ENCODE data around the gene TGFBR3.
A peak's percentile ranks its signal among the peaks of the same experiment; 100 is the strongest.

Gene TGFBR3

DNA sequence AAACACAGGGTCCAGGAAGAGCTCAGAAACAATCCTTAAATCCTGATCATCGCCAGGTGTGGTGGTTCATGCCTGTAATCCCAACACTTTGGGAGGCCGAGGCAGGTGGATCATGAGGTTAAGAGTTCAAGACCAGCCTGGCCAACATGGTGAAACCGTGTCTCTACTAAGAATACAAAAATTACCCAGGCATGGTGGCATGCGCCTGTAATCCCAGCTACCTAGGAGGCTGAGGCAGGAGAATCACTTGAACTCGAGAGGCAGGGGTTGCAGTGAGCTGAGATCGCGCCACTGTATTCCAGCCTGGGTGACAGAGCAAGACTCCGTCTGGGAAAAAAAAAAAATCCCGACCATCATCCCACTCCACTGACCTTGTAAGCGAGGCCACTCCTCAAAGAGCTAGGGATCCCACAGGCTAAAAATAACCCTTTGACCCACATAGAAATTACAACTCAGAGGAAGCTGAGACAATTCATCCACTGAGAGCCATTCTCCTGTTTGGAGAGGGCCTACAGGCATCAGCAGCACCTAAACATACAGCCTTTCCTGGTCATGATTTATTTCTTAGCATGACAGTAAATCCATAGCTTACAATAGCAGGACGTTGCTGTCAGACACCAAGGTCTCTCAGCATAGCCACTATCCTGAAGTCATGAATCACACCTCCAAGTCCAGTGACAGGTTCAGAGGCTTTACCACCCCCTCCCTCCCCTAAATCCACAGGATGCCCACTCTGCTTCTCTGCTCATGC lies 66.7 kb downstream of the TGFBR3 start (continued):
- no peak for TF ChIP-seq ZNF768 (tag by site-specific recombination; IDR thresholded peaks at IDR 0.05)
- TF ChIP-seq ZNF600 (tag by site-specific recombination; IDR thresholded peaks at IDR 0.05), result peak; percentile 46; the same call in 1 of the 2 replicates
- no peak for TF ChIP-seq ZNF677 (tag by site-specific recombination; IDR thresholded peaks at IDR 0.05)
- no peak for TF ChIP-seq ZFP37 (tag by site-specific recombination; IDR thresholded peaks at IDR 0.05)
- TF ChIP-seq ZNF248 (tag by site-specific recombination; IDR thresholded peaks at IDR 0.05), result no peak
- TF ChIP-seq ZNF133 (tag by site-specific recombination; IDR thresholded peaks at IDR 0.05), result no peak
- TF ChIP-seq ZNF501 (tag by site-specific recombination; IDR thresholded peaks at IDR 0.05), result no peak
- TF ChIP-seq, protein P1, sequence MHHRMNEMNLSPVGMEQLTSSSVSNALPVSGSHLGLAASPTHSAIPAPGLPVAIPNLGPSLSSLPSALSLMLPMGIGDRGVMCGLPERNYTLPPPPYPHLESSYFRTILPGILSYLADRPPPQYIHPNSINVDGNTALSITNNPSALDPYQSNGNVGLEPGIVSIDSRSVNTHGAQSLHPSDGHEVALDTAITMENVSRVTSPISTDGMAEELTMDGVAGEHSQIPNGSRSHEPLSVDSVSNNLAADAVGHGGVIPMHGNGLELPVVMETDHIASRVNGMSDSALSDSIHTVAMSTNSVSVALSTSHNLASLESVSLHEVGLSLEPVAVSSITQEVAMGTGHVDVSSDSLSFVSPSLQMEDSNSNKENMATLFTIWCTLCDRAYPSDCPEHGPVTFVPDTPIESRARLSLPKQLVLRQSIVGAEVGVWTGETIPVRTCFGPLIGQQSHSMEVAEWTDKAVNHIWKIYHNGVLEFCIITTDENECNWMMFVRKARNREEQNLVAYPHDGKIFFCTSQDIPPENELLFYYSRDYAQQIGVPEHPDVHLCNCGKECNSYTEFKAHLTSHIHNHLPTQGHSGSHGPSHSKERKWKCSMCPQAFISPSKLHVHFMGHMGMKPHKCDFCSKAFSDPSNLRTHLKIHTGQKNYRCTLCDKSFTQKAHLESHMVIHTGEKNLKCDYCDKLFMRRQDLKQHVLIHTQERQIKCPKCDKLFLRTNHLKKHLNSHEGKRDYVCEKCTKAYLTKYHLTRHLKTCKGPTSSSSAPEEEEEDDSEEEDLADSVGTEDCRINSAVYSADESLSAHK (tag by site-specific recombination; IDR thresholded peaks at IDR 0.05), result no peak
- TF ChIP-seq ZNF223 (tag by site-specific recombination; IDR thresholded peaks at IDR 0.05), result no peak
- no peak for TF ChIP-seq GLI2 (tag by site-specific recombination; IDR thresholded peaks at IDR 0.05; ENCODE audit: borderline replicate concordance, low read depth)
- TF ChIP-seq ZNF514 (tag by site-specific recombination; IDR thresholded peaks at IDR 0.05), result no peak
- TF ChIP-seq ZNF23 (tag by site-specific recombination; IDR thresholded peaks at IDR 0.05; ENCODE audit: borderline replicate concordance), result no peak
- TF ChIP-seq, protein P2, sequence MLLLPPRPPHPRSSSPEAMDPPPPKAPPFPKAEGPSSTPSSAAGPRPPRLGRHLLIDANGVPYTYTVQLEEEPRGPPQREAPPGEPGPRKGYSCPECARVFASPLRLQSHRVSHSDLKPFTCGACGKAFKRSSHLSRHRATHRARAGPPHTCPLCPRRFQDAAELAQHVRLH (tag by site-specific recombination; IDR thresholded peaks at IDR 0.05), result no peak
- TF ChIP-seq, protein P3, sequence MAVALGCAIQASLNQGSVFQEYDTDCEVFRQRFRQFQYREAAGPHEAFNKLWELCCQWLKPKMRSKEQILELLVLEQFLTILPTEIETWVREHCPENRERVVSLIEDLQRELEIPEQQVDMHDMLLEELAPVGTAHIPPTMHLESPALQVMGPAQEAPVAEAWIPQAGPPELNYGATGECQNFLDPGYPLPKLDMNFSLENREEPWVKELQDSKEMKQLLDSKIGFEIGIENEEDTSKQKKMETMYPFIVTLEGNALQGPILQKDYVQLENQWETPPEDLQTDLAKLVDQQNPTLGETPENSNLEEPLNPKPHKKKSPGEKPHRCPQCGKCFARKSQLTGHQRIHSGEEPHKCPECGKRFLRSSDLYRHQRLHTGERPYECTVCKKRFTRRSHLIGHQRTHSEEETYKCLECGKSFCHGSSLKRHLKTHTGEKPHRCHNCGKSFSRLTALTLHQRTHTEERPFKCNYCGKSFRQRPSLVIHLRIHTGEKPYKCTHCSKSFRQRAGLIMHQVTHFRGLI (tag by site-specific recombination; IDR thresholded peaks at IDR 0.05), result no peak
- TF ChIP-seq ZNF473 (tag by site-specific recombination; IDR thresholded peaks at IDR 0.05), result no peak
- TF ChIP-seq HOXD13 (CRISPR knock-in tag; IDR thresholded peaks at IDR 0.05; ENCODE audit: borderline replicate concordance), result no peak
- TF ChIP-seq ZBTB17 (tag by site-specific recombination; IDR thresholded peaks at IDR 0.05), result no peak
- no peak for TF ChIP-seq ZNF776 (tag by site-specific recombination; IDR thresholded peaks at IDR 0.05; ENCODE audit: borderline replicate concordance)
- TF ChIP-seq, protein P4, sequence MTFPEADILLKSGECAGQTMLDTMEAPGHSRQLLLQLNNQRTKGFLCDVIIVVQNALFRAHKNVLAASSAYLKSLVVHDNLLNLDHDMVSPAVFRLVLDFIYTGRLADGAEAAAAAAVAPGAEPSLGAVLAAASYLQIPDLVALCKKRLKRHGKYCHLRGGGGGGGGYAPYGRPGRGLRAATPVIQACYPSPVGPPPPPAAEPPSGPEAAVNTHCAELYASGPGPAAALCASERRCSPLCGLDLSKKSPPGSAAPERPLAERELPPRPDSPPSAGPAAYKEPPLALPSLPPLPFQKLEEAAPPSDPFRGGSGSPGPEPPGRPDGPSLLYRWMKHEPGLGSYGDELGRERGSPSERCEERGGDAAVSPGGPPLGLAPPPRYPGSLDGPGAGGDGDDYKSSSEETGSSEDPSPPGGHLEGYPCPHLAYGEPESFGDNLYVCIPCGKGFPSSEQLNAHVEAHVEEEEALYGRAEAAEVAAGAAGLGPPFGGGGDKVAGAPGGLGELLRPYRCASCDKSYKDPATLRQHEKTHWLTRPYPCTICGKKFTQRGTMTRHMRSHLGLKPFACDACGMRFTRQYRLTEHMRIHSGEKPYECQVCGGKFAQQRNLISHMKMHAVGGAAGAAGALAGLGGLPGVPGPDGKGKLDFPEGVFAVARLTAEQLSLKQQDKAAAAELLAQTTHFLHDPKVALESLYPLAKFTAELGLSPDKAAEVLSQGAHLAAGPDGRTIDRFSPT (tag by site-specific recombination; IDR thresholded peaks at IDR 0.05), result no peak
- TF ChIP-seq, protein P5, sequence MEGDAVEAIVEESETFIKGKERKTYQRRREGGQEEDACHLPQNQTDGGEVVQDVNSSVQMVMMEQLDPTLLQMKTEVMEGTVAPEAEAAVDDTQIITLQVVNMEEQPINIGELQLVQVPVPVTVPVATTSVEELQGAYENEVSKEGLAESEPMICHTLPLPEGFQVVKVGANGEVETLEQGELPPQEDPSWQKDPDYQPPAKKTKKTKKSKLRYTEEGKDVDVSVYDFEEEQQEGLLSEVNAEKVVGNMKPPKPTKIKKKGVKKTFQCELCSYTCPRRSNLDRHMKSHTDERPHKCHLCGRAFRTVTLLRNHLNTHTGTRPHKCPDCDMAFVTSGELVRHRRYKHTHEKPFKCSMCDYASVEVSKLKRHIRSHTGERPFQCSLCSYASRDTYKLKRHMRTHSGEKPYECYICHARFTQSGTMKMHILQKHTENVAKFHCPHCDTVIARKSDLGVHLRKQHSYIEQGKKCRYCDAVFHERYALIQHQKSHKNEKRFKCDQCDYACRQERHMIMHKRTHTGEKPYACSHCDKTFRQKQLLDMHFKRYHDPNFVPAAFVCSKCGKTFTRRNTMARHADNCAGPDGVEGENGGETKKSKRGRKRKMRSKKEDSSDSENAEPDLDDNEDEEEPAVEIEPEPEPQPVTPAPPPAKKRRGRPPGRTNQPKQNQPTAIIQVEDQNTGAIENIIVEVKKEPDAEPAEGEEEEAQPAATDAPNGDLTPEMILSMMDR (tag by site-specific recombination; IDR thresholded peaks at IDR 0.05), result no peak
- no peak for TF ChIP-seq OVOL3 (tag by site-specific recombination; IDR thresholded peaks at IDR 0.05)
- TF ChIP-seq ZNF16 (tag by site-specific recombination; IDR thresholded peaks at IDR 0.05; ENCODE audit: low read depth), result no peak
- TF ChIP-seq ZNF311 (tag by site-specific recombination; IDR thresholded peaks at IDR 0.05; ENCODE audit: borderline replicate concordance), result no peak
- TF ChIP-seq ZNF202 (tag by site-specific recombination; IDR thresholded peaks at IDR 0.05; ENCODE audit: borderline replicate concordance), result no peak
- no peak for TF ChIP-seq ZSCAN23 (tag by site-specific recombination; IDR thresholded peaks at IDR 0.05)
- TF ChIP-seq ZNF157 (tag by site-specific recombination; IDR thresholded peaks at IDR 0.05), result no peak
- TF ChIP-seq ZNF549 (tag by site-specific recombination; IDR thresholded peaks at IDR 0.05), result no peak
- TF ChIP-seq, protein P6, sequence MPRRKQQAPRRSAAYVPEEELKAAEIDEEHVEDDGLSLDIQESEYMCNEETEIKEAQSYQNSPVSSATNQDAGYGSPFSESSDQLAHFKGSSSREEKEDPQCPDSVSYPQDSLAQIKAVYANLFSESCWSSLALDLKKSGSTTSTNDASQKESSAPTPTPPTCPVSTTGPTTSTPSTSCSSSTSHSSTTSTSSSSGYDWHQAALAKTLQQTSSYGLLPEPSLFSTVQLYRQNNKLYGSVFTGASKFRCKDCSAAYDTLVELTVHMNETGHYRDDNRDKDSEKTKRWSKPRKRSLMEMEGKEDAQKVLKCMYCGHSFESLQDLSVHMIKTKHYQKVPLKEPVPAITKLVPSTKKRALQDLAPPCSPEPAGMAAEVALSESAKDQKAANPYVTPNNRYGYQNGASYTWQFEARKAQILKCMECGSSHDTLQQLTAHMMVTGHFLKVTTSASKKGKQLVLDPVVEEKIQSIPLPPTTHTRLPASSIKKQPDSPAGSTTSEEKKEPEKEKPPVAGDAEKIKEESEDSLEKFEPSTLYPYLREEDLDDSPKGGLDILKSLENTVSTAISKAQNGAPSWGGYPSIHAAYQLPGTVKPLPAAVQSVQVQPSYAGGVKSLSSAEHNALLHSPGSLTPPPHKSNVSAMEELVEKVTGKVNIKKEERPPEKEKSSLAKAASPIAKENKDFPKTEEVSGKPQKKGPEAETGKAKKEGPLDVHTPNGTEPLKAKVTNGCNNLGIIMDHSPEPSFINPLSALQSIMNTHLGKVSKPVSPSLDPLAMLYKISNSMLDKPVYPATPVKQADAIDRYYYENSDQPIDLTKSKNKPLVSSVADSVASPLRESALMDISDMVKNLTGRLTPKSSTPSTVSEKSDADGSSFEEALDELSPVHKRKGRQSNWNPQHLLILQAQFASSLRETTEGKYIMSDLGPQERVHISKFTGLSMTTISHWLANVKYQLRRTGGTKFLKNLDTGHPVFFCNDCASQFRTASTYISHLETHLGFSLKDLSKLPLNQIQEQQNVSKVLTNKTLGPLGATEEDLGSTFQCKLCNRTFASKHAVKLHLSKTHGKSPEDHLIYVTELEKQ (tag by site-specific recombination; IDR thresholded peaks at IDR 0.05; ENCODE audit: borderline replicate concordance), result 0 out of 2 replicates have a peak, but pooled peaks have one; percentile 50
- no peak for TF ChIP-seq ZNF221 (tag by site-specific recombination; IDR thresholded peaks at IDR 0.05; ENCODE audit: borderline replicate concordance)
